Kidney (tissue), 14 donors: Measurements from ENCODE around the gene PPARG. TPM values are rescaled to one million over a fixed set of nuclear protein-coding genes. Genes with fewer than 3 reads are reported as not detected.

ENCODE experiments used
- DNase-seq, 5 donors: peaks; one replicate each; pipeline ENCODE4 v3.0.0-alpha.2; 2013 to 2020
- FAIRE-seq: peaks from 2 replicates; lab custom pipeline; 2012; peaks lifted over from hg19 to GRCh38; lab: Jason Lieb, UNC
- H3K27ac ChIP-seq, 2 donors: one replicate each; pipeline ENCODE4 v1.7.0; 2013; ENCODE audit warnings: low read depth in 2 of 2, low read length in 2 of 2, inconsistent platforms in 1 of 2
- H3K27me3 ChIP-seq: one replicate; pipeline ENCODE4 v1.7.1; 2013; ENCODE audit warnings: low read length, inconsistent platforms; ENCODE audit not compliant: control insufficient read depth, insufficient read depth
- H3K36me3 ChIP-seq, 3 donors: one replicate each; pipeline versions ENCODE4 v1.7.0 to v1.7.1; 2013; ENCODE audit warnings: low read length in 3 of 3, control low read depth in 1 of 3, inconsistent platforms in 1 of 3; ENCODE audit not compliant: insufficient read depth in 3 of 3, control insufficient read depth in 2 of 3
- H3K4me1 ChIP-seq, 3 donors: one replicate each; pipeline versions ENCODE4 v1.7.0 to v1.7.1; 2013; ENCODE audit warnings: low read length in 3 of 3, inconsistent platforms in 1 of 3, low read depth in 1 of 3; ENCODE audit not compliant: control insufficient read depth in 2 of 3, insufficient read depth in 2 of 3
- H3K4me3 ChIP-seq, 3 donors: one replicate each; pipeline versions ENCODE4 v1.7.0 to v1.8.1; 2013; ENCODE audit warnings: low read length in 3 of 3, control low read depth in 1 of 3, inconsistent platforms in 1 of 3
- H3K9ac ChIP-seq, 3 donors: one replicate each; pipeline versions ENCODE4 v1.7.0 to v1.7.1; 2013; ENCODE audit warnings: low read length in 3 of 3, control low read depth in 1 of 3, inconsistent platforms in 1 of 3
- H3K9me3 ChIP-seq, 3 donors: one replicate each; pipeline versions ENCODE4 v1.7.0 to v1.7.1; 2013; ENCODE audit warnings: low read length in 3 of 3, control low read depth in 1 of 3, inconsistent platforms in 1 of 3; ENCODE audit not compliant: control insufficient read depth in 2 of 3, insufficient read depth in 1 of 3
- intact Hi-C: fragments of 100-400 bp; cut with DNase I; formaldehyde crosslinking; loops from one replicate; pipeline ENCODE4 v1.11.1; 2022
- polyA plus RNA-seq: library from polyadenylated mRNA; stranded (reverse); fragments of 350-450 nt; fragmentation: Illumina TruSeq; extraction: RNeasy Lipid Tissue Mini Kit (QIAGEN cat#74804); gene quantifications from one replicate; pipeline ENCODE4 v1.2.3, GENCODE V29; 2014; ENCODE audit warnings: low read depth, low replicate concordance; ENCODE audit not compliant: insufficient read depth
- total RNA-seq: library from RNA; stranded (reverse); fragmentation: NEBNext Ultra II Directional; extraction: Animal tissue kit (Norgen Biotek cat#: 25700); gene quantifications from one replicate; pipeline ENCODE4 v1.2.1, GENCODE V29; 2021
- TF ChIP-seq, protein P1 (sequence below): IDR thresholded peaks from 3 replicates; pipeline ENCODE4 v1.5.1; 2012; ENCODE audit warnings: mild to moderate bottlenecking, moderate library complexity, borderline replicate concordance; ENCODE audit not compliant: insufficient read depth; ENCODE audit errors: extremely low read depth
- donor health status: control.
- donor health status: control.
- donor health status: control.
- donor health status: control.
- donor health status: control.
- donor health status: DM: yes; HTN: yes; CAD: no.
- donor health status: Normal renal cell carcinoma (clear cell type).

Gene PPARG
- total and polyA plus RNA-seq, 2 donors from 2014 or later = 19.0 to 19.2 TPM

DNA sequence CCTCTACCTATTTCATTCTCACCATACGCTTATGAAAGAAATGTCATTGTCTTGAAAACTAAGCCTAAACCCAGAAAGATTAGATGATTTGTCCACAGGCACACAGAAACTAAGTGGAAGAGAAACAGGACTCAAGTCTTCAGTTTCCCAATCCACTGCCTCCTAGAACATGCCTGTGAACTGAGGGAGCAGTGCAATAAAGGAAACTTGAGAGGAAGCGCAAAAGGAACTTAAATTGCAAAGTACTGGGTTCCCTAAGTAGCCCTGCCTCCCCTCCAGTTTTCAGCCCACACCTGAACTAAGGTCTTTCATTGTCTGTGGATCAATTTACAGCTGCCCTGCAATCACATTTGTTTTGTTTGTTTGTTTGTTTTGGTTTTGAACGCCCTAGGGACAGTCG is 138.7 kb downstream of the PPARG start:
- H3K4me3 ChIP-seq = no peak overlapping the region
- FAIRE-seq (no peak), DNase-seq (no peak)
- H3K9ac ChIP-seq = no peak overlapping the region
- no peaks in the 10 kb centered on the region for H3K4me1 ChIP-seq
- intact Hi-C loops = no loop called here
- TF ChIP-seq, protein P1, sequence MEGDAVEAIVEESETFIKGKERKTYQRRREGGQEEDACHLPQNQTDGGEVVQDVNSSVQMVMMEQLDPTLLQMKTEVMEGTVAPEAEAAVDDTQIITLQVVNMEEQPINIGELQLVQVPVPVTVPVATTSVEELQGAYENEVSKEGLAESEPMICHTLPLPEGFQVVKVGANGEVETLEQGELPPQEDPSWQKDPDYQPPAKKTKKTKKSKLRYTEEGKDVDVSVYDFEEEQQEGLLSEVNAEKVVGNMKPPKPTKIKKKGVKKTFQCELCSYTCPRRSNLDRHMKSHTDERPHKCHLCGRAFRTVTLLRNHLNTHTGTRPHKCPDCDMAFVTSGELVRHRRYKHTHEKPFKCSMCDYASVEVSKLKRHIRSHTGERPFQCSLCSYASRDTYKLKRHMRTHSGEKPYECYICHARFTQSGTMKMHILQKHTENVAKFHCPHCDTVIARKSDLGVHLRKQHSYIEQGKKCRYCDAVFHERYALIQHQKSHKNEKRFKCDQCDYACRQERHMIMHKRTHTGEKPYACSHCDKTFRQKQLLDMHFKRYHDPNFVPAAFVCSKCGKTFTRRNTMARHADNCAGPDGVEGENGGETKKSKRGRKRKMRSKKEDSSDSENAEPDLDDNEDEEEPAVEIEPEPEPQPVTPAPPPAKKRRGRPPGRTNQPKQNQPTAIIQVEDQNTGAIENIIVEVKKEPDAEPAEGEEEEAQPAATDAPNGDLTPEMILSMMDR = no peak
- no peaks in the 10 kb centered on the region for H3K27me3 ChIP-seq
- H3K27ac ChIP-seq = no peak overlapping the region
- H3K9me3 ChIP-seq = no peaks in the 10 kb centered on the region
- no peaks in the 10 kb centered on the region for H3K36me3 ChIP-seq

GRCh38 chr3:12428126-12428525 is 139.3 kb downstream of the PPARG start:
- DNase-seq (no peak), FAIRE-seq (no peak)
- H3K9ac ChIP-seq = no peak overlapping the region
- H3K27ac ChIP-seq = no peak overlapping the region
- H3K27me3 ChIP-seq = no peaks in the 10 kb centered on the region
- no peaks in the 10 kb centered on the region for H3K9me3 ChIP-seq
- TF ChIP-seq, protein P1 = no peak
- intact Hi-C loops = no loop called here
- no peak overlapping the region for H3K4me3 ChIP-seq
- no peaks in the 10 kb centered on the region for H3K36me3 ChIP-seq
- H3K4me1 ChIP-seq = no peaks in the 10 kb centered on the region

DNA sequence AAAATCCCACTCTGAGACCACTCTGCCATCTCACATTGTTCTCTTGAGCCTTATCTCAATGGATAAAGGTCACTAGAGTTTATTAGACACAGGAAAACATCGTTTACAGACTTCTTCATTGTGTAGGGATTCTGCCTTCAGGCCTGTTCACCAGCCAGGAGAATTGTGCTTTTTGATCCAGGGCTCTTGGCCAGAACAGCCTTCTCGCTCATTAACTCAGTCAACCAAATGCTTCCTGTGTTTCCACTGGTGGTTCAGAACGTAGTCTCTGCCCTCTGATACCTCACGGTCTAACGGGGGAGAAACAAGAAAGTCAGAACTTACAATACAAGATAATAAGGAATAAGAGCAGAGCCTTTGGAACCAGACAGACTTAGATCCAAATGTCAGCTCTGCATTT is 141.2 kb downstream of the PPARG start:
- H3K4me1 ChIP-seq = no peaks in the 10 kb centered on the region
- H3K4me3 ChIP-seq = no peak overlapping the region
- no peaks in the 10 kb centered on the region for H3K27me3 ChIP-seq
- DNase-seq = peak in 1 of 5 donors; percentile 37
- no peak overlapping the region for H3K9ac ChIP-seq
- intact Hi-C loops = no loop called here
- TF ChIP-seq, protein P1 = no peak
- no peak for FAIRE-seq
- H3K9me3 ChIP-seq = no peaks in the 10 kb centered on the region
- H3K27ac ChIP-seq = no peak overlapping the region
- H3K36me3 ChIP-seq = peaks cover 0 to 2% (median 0%) of the 10 kb centered on the region in 3 donors

- H3K9ac ChIP-seq = no peak overlapping the region
- H3K27me3 ChIP-seq = no peaks in the 10 kb centered on the region
- DNase-seq (no peak), FAIRE-seq (no peak)
- H3K9me3 ChIP-seq = no peaks in the 10 kb centered on the region
- no peak overlapping the region for H3K27ac ChIP-seq
- intact Hi-C loops = no loop called here
- peaks cover 0 to 2% (median 0%) of the 10 kb centered on the region in 3 donors for H3K36me3 ChIP-seq
- H3K4me1 ChIP-seq = no peaks in the 10 kb centered on the region
- TF ChIP-seq, protein P1 = no peak
- no peak overlapping the region for H3K4me3 ChIP-seq
These were observed 145.0 kb downstream of the PPARG start for GRCh38 chr3:12433823-12434222.
